ENCODE measurements around the gene GABRB1.

The GABRB1 gene

GRCh38 chr4:47031011-47031678 is at the start of gene GABRB1:
TSS of gene GABRB1 (plus strand) at chr4:47031567.
- in situ Hi-C loops (cut with HindIII; ENCODE audit: low pct_ligation_motif_present, low pct_unique_long_range_greater_than_20kb, low sequenced_read_pairs), result no loop called here
- DNase-seq, result peak; percentile 11

- in situ Hi-C loops (cut with HindIII; ENCODE audit: low pct_ligation_motif_present, low pct_unique_long_range_greater_than_20kb, low sequenced_read_pairs), result no loop called here
- no peak for DNase-seq
These were observed 46.6 kb upstream of the GABRB1 start for GRCh38 chr4:46984781-46985180.

GRCh38 chr4:46986922-46987638 is 44.3 kb upstream of the GABRB1 start:
- in situ Hi-C loops (cut with HindIII; ENCODE audit: low pct_ligation_motif_present, low pct_unique_long_range_greater_than_20kb, low sequenced_read_pairs), result no loop called here
- DNase-seq, result no peak

- DNase-seq, result no peak
- in situ Hi-C loops (cut with HindIII; ENCODE audit: low pct_ligation_motif_present, low pct_unique_long_range_greater_than_20kb, low sequenced_read_pairs), result no loop called here
These were observed 39.0 kb upstream of the GABRB1 start for GRCh38 chr4:46992338-46992737.

- in situ Hi-C loops (cut with HindIII; ENCODE audit: low pct_ligation_motif_present, low pct_unique_long_range_greater_than_20kb, low sequenced_read_pairs), result no loop called here
- no peak for DNase-seq
These were observed 38.0 kb upstream of the GABRB1 start, which contains the start of gene GABRA4 for GRCh38 chr4:46993075-46994006. TSS of gene GABRA4 (minus strand) at chr4:46993581. CDS start at chr4:46993424, 157 bp downstream.

- DNase-seq, result no peak
- in situ Hi-C loops (cut with HindIII; ENCODE audit: low pct_ligation_motif_present, low pct_unique_long_range_greater_than_20kb, low sequenced_read_pairs), result no loop called here
These were observed 37.4 kb upstream of the GABRB1 start for GRCh38 chr4:46994007-46994405.

- no peak for DNase-seq
- in situ Hi-C loops (cut with HindIII; ENCODE audit: low pct_ligation_motif_present, low pct_unique_long_range_greater_than_20kb, low sequenced_read_pairs), result no loop called here
These were observed 31.8 kb upstream of the GABRB1 start for GRCh38 chr4:46999566-46999965.

GRCh38 chr4:47000406-47000805 is 31.0 kb upstream of the GABRB1 start:
- in situ Hi-C loops (cut with HindIII; ENCODE audit: low pct_ligation_motif_present, low pct_unique_long_range_greater_than_20kb, low sequenced_read_pairs), result no loop called here
- no peak for DNase-seq

GRCh38 chr4:47002580-47002979 is 28.8 kb upstream of the GABRB1 start:
- DNase-seq, result peak; percentile 8
- in situ Hi-C loops (cut with HindIII; ENCODE audit: low pct_ligation_motif_present, low pct_unique_long_range_greater_than_20kb, low sequenced_read_pairs), result no loop called here

- in situ Hi-C loops (cut with HindIII; ENCODE audit: low pct_ligation_motif_present, low pct_unique_long_range_greater_than_20kb, low sequenced_read_pairs), result no loop called here
- no peak for DNase-seq
These were observed 20.9 kb upstream of the GABRB1 start for GRCh38 chr4:47010347-47010911.

- DNase-seq, result peak; percentile 8
- in situ Hi-C loops (cut with HindIII; ENCODE audit: low pct_ligation_motif_present, low pct_unique_long_range_greater_than_20kb, low sequenced_read_pairs), result no loop called here
These were observed 20.4 kb upstream of the GABRB1 start for GRCh38 chr4:47010912-47011446.

GRCh38 chr4:47012676-47013075 is 18.7 kb upstream of the GABRB1 start:
- in situ Hi-C loops (cut with HindIII; ENCODE audit: low pct_ligation_motif_present, low pct_unique_long_range_greater_than_20kb, low sequenced_read_pairs), result no loop called here
- peak; percentile 47 for DNase-seq

- in situ Hi-C loops (cut with HindIII; ENCODE audit: low pct_ligation_motif_present, low pct_unique_long_range_greater_than_20kb, low sequenced_read_pairs), result no loop called here
- DNase-seq, result no peak
These were observed 18.0 kb upstream of the GABRB1 start for GRCh38 chr4:47013373-47013772.

GRCh38 chr4:47017081-47017480 is 14.3 kb upstream of the GABRB1 start:
- in situ Hi-C loops (cut with HindIII; ENCODE audit: low pct_ligation_motif_present, low pct_unique_long_range_greater_than_20kb, low sequenced_read_pairs), result no loop called here
- no peak for DNase-seq

- DNase-seq, result no peak
- in situ Hi-C loops (cut with HindIII; ENCODE audit: low pct_ligation_motif_present, low pct_unique_long_range_greater_than_20kb, low sequenced_read_pairs), result no loop called here
These were observed 13.9 kb upstream of the GABRB1 start for GRCh38 chr4:47017494-47017893.

- DNase-seq, result no peak
These were observed 511 bp downstream of the GABRB1 start for GRCh38 chr4:47031751-47032404.

GRCh38 chr4:47032405-47033106 is 1.2 kb downstream of the GABRB1 start:
- in situ Hi-C loops (cut with HindIII; ENCODE audit: low pct_ligation_motif_present, low pct_unique_long_range_greater_than_20kb, low sequenced_read_pairs), result no loop called here
- peak; percentile 46 for DNase-seq

More at GRCh38 chr4:47031751-47032404, 511 bp downstream of the GABRB1 start:
- in situ Hi-C loops (cut with HindIII; ENCODE audit: low pct_ligation_motif_present, low pct_unique_long_range_greater_than_20kb, low sequenced_read_pairs), result no loop called here

All from ACHN (cell line).